ENCODE measurements around the gene EXOSC2.

EXOSC2 gene

DNA sequence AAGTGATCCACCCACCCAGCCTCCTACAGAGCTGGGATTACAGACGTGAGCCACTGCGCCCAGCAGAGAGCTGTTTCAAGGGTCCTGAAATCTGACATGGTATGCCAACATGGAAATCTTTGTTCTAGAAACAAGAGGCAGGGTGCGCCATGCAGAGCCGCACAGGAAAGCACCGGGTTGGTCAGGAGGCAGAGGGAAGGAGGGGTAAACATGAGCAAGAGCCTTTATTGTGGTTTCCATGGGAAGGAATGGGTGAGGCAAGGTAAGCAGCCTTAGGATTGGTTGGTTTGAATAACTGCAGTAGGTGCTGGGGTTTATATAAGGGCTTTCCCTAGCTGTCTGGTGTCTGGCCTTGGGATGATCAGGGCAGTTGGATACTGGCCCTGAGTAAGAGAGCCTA lies 5.5 kb upstream of the EXOSC2 start:
- TF ChIP-seq, protein P1, sequence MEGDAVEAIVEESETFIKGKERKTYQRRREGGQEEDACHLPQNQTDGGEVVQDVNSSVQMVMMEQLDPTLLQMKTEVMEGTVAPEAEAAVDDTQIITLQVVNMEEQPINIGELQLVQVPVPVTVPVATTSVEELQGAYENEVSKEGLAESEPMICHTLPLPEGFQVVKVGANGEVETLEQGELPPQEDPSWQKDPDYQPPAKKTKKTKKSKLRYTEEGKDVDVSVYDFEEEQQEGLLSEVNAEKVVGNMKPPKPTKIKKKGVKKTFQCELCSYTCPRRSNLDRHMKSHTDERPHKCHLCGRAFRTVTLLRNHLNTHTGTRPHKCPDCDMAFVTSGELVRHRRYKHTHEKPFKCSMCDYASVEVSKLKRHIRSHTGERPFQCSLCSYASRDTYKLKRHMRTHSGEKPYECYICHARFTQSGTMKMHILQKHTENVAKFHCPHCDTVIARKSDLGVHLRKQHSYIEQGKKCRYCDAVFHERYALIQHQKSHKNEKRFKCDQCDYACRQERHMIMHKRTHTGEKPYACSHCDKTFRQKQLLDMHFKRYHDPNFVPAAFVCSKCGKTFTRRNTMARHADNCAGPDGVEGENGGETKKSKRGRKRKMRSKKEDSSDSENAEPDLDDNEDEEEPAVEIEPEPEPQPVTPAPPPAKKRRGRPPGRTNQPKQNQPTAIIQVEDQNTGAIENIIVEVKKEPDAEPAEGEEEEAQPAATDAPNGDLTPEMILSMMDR (IDR thresholded peaks at IDR 0.05; ENCODE audit: borderline replicate concordance, insufficient read depth, low read depth, low read length): no peak
- no peak overlapping the region for H3K4me3 ChIP-seq (ENCODE audit: low read depth, low read length)

DNA sequence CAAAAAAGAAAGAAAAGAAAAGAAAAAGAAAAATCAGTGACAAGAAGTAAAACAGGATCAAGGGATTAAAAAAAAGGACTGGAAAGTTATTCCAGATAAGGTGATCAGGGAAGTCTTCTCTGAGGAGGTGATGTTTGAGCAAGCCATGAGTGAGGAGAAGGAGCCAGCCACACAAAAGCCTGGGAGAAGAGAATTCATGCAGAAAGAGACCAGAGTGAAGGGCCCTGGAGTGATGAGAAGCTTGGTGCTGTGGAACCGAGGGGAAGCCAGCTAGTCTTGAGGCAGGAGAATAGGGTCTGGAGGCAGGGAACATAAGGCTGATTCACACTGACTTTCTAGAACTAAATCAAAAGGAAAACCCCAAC lies 4.0 kb upstream of the EXOSC2 start:
- TF ChIP-seq, protein P1 (IDR thresholded peaks at IDR 0.05; ENCODE audit: borderline replicate concordance, insufficient read depth, low read depth, low read length): no peak
- H3K4me3 ChIP-seq (ENCODE audit: low read depth, low read length): no peak overlapping the region

DNA sequence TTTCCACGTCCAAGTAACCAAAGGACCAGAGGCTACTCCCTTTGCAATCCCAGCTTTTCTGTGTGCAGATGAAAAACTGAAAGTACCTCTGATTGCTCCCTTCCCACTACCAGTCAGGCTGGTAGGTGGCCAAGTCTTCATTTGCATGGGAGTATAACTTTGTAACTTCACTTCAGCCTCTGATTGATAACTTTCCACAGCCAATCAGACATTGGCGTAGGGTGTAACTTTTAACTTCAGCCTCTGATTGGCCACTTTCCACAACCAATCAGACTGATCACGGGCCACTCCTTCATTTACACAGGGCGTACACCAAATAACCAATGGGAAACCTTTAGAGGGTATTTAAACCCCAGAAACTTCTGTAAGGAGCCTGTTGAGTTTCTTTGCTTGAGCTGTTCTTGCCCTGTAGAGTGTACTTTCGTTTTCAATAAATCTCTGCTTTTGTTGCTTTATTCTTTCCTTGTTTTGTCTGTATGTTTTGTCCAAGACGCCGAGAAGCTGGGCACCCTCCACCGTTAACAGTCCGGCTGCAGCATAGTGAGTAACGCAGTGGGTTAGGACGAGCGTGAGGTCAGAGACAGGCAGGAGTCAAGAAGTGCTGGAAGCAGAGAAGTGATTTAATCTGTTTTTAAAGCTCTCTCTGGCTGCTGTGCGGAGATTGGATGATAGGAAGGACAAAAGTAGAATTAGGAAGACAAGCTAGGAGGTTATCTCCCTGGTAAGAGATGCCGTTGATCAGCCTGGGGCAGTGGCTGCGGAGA lies 3.5 kb upstream of the EXOSC2 start:
- no peak overlapping the region for H3K4me3 ChIP-seq (ENCODE audit: low read depth, low read length)
- TF ChIP-seq, protein P1 (IDR thresholded peaks at IDR 0.05; ENCODE audit: borderline replicate concordance, insufficient read depth, low read depth, low read length): no peak

DNA sequence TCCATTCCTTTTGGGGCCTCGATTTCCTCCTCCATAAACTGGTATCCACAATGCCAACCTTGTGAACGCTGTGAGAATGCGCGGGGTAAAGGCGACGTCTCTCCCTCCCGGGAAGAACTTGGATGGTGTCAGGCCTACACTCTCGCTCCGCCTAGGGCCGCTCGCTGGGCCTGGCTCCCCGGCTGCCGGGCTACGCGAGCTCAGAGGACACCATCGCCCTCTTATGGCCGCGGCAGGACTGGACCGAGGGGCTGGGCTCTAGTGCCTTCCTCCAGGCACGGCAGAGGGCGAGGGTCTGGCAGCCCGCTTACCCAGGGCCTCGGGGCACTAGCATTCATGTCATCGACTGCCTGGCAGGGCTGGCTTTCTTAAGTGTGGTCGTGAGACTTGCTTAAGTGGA lies 1.3 kb upstream of the EXOSC2 start:
- H3K4me3 ChIP-seq (ENCODE audit: low read depth, low read length): no peak overlapping the region
- TF ChIP-seq, protein P1 (IDR thresholded peaks at IDR 0.05; ENCODE audit: borderline replicate concordance, insufficient read depth, low read depth, low read length): no peak

DNA sequence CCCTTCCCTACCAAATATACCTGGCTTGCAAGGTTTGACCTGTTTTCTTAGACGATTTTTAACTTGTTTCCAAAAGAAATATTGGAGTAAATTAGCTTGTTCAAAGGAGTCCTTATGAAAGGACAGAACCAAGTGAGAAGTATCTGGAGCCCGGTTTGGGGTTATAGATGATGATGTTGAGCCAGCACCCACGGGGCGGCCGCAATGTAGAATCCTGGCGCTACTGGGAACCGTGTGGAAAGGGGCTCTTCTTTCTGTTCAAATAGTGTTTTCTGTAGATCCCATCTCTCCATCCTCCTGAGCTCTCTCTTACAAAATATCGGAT lies 517 bp upstream of the EXOSC2 start:
- peak overlapping the region; percentile 42 for H3K4me3 ChIP-seq (ENCODE audit: low read depth, low read length)
- TF ChIP-seq, protein P1 (IDR thresholded peaks at IDR 0.05; ENCODE audit: borderline replicate concordance, insufficient read depth, low read depth, low read length): no peak

DNA sequence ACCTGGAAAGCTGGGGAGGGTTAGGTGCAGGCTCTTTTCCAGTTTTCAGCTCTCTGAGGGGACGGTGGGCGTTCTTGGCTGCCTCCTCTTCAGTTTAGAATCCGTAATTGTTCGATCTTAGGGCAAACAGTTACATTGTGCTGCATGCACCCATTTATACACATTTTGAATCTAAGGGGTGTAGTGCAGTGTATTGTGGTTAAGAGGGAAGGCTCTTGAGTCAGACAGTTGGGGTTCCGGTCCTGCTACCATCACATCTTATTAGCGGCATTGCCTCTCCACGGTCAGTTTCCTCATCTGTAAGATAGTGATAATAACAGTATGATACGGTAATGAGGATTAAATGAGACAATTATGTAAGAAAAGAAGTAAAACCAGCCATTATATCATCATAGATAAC lies 625 bp downstream of the EXOSC2 start:
- TF ChIP-seq, protein P1 (IDR thresholded peaks at IDR 0.05; ENCODE audit: borderline replicate concordance, insufficient read depth, low read depth, low read length): no peak
- H3K4me3 ChIP-seq (ENCODE audit: low read depth, low read length): peak overlapping the region; percentile 92

DNA sequence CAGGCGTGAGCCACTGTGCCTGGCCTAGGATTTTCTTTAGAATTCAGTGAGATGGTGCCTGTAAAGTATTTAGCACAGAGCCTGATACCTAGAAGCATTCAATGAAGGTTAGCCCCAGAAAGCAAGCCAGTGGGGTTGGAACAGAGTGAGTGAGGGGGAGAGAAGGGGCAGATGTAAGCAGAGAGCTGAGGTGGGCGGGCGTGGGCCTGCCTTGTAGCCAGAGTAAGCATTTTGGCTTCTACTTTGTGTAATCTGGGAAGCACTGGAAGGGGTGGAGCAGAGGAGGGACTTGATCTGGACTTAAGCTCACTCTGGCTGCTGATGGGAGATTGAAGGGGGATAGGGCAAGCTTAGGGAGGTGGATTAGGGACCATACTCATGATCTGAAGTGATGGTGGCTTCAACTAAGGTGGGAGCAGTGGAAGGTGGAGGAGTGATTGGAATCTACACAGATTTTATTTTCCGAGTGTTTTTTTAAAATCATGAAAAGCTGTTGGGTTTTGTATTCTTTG lies 2.6 kb downstream of the EXOSC2 start:
- no peak overlapping the region for H3K4me3 ChIP-seq (ENCODE audit: low read depth, low read length)
- TF ChIP-seq, protein P1 (IDR thresholded peaks at IDR 0.05; ENCODE audit: borderline replicate concordance, insufficient read depth, low read depth, low read length): no peak
